GM21529 (cell line): Measurements from ENCODE around the gene MATN1.

Source experiments
- ATAC-seq: cut with Tn5 transposase; IDR thresholded peaks from one replicate; pipeline ENCODE4 v1.9.1; 2021; ENCODE audit not compliant: unreplicated experiment

Gene MATN1

DNA sequence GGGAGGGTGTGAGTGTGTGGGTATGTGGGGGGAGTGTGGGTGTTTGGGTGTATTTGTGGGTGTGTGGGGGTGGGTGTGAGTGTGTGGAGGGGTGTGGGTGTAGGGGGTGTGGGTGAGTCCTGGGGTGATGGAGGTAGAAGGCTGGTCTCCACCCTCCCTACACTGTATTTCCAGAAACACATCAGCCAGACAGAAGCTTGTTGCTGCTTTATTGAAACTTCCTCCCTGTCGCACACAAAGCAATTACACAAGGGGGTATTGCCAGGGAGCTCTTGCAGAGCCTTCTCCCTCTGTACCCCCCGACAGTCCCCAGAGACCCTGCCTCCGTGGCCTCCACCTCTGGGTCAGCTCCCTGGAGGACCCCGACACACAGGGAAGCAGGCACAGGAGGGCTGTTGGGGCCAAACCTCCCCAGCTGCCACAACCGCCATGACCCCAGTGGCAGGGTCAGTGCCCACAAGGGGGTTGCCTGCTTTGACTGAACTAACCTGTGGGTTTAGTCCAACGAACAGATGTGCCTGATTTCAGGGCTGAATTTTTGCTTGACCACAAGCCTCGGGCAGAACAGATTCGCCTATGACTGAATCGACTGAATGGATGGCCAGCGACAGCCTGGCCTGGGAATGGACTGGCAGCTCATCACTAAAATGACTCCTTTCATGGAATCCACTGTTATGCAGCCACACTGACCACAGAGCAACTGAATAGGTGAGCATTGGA, 9.1 kb upstream of the MATN1 start:
- ATAC-seq: peak; percentile 31

DNA sequence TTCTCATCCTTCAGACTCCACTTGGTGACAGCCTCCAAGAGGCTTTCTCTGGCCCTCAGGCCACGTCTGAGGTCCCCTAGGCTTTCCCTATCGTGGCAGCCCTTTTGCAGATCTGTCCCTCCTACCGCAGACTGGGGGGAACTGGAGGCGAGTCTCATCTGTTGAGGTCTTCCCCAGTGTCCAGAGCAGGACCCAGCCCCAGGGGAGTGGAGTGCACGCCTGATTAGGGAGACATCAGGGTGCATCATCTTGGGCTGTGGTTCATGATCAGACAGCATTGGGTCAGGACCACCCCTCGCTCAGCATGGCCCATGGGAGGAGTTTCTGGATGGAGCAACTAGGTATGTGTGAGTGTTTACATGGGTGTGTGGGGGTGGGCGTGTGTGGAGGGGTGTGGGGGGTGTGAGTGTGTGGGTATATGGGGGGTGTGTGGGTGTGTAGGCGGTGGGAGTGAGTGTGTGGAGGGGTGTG, 8.5 kb upstream of the MATN1 start:
- ATAC-seq: no peak

DNA sequence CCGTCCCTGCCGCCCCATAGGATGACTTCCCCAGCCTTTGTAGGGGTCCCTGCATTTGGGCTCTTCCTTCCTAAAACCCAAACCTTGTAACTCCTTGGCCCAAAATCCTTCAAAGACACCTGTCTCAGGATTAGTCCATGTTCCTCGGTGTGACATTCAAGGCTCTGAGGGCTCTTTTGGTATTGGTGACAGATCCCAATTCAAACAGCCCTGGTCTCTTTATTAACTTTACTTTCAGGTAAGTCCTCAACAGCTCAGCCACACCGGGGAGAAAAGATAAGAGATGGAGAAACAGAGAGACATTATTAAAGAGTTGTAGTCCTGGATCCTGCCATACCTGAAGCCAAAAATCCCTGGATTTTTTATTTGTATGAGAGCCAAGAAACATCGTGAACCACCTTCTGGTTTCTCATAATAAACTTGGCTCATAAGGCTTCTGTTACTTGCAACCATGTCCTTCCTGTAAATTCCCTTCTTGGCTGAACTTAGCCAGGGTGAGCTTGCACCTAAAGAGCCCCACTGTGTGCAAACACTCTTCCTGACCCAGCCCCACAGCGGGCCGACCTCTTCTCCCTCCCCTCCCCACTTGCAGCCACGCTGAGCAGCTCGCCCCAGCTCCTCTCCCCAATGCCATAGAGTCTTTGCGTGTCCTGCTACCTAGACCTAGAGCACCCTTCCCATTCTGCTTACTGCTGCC, 7.9 kb upstream of the MATN1 start:
- ATAC-seq: no peak

DNA sequence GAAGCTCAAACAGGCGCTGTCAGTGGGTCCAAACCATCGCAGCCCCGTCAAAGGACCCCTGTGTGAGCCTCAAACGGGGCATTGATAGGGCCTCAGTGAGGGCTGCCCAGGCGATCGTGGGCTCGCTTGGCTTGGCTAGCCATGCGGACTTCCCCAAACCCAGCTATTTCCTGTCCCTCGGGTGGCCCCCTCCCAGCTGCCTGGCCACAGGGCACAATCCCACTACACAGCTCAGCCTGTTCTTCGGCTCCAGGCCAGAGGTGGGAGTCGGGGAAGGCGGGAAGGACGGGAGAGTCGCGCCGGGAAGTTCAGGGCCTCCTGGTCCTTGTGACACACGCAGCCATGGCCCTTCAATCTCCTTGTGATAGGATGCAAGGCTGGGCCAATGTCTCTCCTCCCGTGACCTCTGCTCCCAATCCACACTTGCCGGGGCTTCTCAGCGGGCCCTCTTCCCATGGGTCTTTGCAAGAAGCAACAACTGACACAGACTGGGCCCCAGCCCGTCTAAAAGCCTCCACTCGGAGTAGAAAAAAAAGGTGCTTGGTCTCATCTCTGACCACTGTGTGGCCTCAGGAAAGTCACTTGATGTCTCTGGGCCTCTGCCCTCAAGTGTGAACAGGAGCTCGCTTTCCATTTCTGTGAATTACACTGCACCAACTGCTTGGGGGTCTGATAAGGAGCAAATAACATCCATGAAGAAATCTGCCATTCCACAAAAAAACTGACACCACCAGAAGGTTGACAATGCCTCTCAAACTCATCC, 7.1 kb upstream of the MATN1 start:
- ATAC-seq: no peak

DNA sequence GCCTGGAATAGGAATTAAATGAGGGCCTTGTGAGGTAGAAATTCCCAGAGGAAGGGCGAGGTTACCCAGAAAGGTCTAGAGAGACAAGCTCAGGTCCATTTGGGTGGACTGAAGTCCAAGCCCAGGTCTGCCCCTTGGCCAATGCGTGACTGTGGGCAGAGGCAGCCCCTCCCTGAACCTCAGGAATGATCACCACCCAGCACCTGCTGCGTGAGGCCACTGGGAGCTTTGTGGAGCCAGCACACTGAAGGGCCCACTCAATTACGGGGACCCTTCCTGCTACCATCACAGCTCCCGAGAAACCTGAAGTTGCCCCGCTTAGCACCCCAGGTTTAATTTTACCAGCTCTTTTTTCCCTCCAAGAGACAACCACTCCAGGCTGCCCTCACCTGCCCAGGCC, 6.5 kb upstream of the MATN1 start:
- ATAC-seq: no peak

DNA sequence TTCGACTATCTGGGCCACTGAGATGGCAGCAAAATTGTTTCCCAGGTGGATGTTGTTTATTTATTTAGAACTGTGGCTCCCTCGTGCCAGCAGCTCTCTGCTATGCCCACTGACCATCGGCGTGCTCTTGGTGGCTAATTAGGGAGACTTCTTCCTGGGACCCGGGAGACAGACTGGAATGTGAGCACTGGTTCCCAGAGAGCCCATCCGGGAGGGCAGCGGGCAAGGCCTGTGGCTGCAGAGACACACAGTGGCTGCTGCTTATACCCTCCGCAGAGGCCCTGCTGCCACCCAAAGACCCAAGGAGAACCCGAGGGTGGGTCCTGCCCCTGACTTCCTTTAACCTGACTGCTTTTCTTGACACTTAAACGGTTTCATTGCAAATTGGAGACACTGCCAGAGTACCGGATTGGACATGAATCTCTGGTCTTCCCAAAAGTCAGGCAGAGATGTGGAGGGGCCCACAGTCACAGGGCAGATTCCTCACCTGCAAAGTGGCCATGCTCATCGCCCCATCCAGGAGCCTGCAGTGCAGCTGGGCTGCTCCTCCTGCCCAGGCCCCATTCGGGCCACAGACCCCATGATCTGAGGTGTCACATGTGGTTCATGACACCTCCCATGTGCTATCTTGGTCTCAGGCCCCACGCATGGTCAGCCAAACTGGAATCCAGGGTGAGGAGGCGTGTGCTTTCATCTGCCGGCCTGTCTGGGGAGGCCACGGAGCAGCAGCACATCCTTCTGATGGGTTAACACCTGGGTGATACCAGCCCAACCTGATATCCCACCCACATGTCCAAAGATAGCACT, 5.7 kb upstream of the MATN1 start:
- no peak for ATAC-seq

DNA sequence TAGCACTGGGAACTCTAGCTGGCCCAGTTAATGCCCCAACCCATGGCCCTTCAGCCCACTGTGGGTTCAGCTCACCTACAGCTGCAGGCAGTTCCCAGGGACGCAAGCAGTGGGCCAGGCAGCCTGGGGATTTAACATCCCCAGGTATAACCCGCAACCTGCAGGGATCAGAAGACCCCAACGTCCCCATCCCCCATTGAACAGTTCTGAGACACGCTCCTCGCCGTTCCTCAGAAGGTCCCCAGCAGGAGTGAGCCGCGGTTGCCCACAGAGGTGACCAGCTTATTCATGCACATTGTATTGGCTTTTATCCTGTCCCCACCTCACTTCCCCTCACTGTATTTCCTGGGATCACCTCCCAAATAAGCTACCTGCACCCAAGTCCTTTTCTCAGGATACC, 5.0 kb upstream of the MATN1 start:
- ATAC-seq: no peak

DNA sequence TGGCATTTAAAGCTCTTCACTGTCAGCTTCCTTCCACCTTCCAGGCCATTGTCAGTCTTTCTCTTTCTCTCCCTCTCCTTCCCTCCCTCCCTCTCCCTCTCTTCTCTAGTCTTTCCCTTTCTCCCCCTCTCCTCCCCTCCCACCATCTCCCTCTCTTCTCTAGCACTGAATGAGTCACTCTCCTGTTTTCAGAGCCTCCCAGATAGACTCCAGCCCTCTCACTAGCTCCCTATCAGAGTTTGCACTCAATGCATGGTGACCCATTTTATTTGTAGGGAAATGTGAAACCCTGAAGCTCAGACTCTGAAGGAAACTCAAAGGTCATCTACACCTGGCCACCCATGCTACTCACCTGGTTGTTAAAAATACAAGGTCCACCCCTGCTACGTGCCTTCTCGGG, 4.4 kb upstream of the MATN1 start:
- ATAC-seq: no peak

DNA sequence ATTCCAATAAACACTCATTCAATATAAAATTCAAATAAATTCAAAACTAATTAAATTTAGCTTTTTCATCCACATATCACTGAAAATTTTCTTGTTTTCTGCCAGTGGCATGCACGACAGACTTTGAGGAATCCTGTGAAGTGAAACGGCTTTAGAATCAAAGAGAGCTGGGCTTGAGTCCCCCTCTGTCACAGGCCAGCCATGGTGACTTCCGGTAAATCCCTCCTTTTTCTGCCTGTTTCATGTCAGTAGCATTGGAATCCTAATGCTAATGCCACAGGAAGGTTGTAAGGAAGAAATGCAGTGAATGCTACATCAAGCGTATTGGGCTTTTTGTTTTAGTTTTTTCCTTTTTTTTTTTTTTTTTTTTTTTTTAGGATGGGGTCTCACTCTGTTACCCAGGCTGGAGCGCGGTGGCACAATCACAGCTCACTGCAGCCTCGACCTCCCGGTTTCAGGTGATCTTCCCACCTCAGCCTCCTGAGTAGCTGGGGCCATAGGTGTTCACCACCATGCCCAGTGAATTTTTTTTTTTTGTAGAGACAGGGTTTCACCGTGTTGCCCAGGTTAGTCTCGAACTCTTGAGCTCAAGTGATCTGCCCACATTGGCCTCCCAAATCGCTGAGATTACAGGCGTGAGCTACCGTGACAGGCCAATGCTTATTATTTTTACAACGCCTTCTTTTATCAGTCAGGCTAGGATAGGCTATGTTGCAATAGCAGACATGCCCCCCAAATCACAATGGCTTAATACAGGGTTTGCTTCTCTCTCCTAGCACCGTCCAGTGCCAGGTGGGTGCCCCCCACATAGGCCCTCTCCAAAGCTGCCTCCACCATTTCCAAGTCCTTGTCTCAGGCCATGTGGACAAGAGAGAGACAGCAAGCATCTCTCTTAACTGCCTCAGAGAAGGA, 3.6 kb upstream of the MATN1 start:
- ATAC-seq: no peak

DNA sequence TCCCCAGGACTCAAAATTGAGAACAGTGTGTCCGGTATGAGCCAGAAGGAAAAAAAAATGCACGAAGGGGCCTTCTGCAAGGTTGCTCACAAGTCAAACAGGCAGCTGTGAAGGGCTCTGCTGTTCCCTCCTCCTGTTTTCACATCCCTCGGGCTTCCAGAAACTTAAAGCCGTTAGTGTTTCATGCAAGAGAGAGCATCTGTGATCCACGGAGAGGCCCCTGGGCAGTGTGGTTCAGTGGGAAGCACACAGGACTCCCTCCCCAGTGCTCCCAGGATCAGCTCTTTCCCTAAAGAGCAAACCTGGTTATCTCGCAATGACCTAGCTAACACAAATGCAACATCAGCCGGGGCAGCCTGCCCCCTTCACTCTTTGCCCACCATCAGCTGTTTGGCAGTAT, 2.9 kb upstream of the MATN1 start:
- no peak for ATAC-seq

DNA sequence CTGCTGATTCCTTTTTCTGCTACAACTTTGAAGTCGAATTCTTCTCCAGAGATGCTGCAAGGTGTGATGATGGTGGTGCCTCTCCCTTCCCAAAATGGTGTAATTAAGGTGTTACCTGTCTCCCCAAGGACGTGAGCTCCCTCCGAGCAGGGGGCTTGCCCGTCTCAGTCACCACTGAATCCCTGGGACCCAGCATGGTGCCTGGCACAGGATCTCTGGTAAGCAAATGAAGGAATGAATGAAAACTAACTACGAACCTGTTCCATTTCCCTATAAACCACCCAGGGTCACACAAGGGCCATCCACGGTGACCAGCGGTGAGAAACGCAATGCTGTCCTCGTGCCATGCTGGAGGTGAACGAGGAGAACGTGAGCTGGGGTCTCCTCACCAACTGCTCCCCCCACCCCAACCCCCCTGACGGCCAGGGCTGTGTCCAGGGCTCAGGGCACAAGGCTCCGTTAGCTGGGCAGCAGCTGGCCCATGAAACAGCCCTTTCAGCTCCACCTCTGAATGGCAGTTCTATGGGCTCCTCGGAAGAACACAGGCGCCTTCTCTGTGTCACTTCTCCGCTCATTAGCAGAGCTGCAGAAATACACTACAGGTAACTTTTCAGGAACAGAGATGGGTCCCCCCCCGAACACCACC, 2.2 kb upstream of the MATN1 start:
- ATAC-seq: no peak

DNA sequence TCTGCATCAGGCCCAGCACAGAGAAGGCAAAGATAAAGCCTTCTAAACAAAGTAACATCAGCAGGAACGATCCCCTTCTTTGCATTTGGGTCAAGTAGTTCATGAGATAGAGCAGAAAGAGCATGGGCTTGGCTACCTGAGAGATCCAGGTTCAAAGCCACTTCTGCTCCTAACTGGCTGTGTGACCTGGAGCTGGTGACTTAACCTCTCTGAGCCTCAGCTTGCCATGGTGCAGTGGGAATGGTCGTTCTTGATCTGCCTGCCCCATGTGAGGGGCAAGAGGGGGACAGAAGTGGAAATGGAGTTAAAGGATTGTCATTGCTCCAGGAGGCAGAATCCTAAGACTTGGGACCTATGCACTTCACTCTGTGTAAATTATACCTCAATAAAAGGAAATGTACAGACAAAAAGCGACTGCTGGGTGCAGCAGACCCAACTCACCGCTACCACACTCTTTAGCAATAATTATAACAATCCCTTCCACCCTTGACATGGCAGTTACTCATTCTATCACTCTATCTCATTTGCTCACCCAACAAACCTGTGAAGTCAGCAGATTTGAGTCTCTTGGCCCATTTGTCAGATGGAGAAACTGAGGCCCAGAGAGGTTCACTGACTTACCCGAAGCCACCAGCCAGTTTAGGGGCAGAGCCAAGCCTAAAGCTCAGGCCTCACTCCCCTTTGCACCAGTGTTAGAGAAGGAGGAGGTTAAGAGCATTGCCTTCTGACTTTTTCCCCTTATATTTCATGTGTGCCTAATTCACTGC, 1.5 kb upstream of the MATN1 start:
- no peak for ATAC-seq

DNA sequence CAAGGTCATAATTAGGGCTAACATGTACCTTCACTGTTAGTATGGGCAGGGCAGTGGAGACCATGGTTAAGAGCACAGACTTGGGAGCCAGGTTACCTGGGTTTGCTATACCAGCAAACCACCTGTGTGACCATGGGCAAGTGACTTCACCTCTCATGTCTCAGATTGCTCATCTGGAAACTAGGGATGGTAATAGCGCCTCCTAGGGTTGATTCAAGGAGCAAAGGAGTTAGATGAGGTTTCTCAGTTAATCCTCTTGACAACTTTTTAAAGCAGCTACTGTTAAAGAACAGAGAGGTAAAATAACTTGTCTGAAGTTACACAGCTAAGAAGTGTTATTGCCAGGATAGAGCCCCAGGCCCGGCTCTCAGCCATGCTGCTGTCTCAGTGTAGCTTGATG, 790 bp upstream of the MATN1 start:
- ATAC-seq: no peak

DNA sequence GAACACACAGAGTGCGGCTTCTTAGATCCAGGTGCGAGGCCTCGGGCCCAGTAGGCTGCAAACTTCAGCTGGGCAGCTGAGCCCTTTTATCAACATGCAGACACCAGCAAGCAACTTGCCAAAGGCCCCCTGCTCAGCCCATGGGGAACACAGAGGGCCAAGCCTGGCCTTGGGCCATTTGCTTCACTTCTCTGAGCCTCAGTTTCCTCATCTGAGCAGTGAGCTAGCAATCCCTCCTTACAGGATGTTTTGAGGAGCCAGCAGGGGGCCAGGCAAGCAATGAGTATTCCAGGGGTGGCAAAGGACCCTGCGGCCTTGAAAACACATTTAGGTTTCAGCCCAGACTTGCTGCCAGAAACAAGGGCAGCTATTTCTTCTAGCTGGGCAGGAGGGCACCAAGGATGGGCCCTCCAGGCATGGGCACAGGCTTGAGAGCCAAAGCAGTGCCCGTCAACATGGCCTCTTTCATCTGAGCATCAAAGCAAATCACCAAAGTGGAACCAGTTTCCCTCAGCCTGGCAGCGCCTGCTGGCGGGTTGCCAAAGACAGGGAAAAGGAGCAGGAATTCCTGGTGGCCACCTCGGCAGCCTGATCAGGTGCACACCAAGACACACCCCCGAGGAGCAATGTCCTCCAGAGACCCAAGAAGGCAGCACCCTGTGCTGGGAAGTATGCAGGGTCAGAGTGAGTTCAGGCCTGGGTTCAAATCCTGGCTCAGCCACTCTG, 1.4 kb downstream of the MATN1 start:
- ATAC-seq: no peak

DNA sequence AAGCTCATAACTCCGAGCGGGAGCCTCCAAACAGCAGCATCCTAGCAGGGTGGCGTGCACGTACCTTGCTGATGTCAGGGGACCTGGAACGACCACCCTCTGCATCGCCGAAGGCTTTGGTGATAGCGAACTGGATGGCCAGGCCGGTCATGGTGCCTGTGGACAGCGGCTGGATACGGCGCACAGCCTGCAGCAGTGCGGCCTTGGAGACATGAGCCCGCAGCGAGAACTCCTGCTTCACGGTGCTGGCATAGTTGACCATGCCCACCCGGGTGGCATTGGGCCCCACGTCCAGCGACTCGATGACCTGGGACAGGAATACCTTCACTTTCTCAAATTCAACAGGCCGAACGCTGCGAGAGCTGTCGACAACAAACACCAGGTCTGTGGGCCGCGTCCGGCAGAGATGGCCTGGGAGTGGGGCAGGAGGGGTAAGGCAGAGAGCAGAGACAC, 2.0 kb downstream of the MATN1 start:
- ATAC-seq: no peak

DNA sequence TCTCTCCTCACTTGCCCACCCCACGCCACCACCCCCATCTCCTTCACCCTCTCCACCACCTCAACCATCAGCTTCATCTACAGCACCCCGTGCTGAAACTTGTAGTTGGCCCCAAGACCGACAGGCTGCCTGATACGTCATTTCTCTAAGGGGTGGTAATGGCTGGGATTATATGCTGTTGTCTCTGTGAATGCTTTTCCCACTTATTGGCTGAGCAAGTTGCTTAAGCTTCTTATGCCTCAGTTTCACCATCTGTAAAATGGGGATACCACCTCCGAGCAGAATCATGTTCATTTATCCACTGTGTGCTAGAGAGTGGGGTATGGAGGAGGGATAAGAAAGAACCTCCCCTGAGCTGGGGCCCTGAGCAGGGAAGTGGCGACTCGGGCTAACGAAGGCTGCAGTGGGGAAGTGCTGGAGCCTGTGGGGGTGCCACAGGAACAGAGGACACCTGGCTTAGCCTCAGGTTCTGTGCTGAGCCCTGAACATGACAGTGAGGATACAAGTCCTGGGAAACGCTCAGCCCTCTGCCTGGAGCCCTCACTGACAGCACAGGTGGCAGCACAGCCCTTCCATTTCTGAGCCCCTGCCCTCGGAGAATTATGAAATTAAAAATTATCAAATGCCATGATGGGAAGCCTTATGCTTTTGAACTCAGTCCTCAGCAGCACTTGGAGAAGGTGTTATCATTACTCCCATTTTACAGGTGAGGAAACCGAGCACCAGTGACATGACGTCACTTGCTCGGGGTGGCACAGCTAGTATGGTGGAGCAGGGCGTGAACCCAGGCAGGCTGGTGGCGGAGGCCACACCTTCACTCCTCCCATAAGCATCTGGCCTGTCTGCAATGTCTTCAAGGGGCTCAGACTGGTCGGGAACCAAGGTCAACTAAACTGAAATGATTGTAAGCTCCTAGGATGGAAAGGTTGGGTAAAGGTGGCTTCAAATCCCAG, 2.8 kb downstream of the MATN1 start:
- ATAC-seq: no peak
